IMR-90 (cell line): Measurements from ENCODE around the gene PXN. TPM values are rescaled to one million over a fixed set of nuclear protein-coding genes. Genes with fewer than 3 reads are reported as not detected.
A peak's percentile ranks its signal among the peaks of the same experiment; 100 is the strongest.

Experiments
- ATAC-seq: fragments of 200-7000 bp; cut with Tn5 transposase; 2 replicates; pipeline ENCODE4 v1.9.1; 2020; ENCODE audit warnings: low read depth, mild to moderate bottlenecking, moderate library complexity
- BruUV-seq: library from RNA; stranded (reverse); fragments of 400-500 nt; replicated peaks from 2 replicates; lab custom pipeline; 2021; lab: Mats Ljungman, UMichigan
- CTCF ChIA-PET: fragments of 300-600 bp; formaldehyde crosslinking; extraction: SDS; loops from one replicate; lab custom pipeline; 2021; ENCODE audit warnings: antibody characterized with exemption; lab: Yijun Ruan, JAX
- POLR2A ChIA-PET: fragments of 300-600 bp; sonication (Branson Sonifier 250); formaldehyde crosslinking; loops from one replicate; lab custom pipeline; 2022; ENCODE audit warnings: antibody characterized with exemption; ENCODE audit not compliant: unreplicated experiment; lab: Charles Lee
- DNase-seq: peaks from one replicate; pipeline ENCODE4 v3.0.0; 2013
- H2AFZ ChIP-seq: replicated peaks from 2 replicates; pipeline ENCODE3; 2013; ENCODE audit warnings: low read length, mild to moderate bottlenecking; ENCODE audit not compliant: poor library complexity
- H2AK5ac ChIP-seq: 2 replicates; pipeline ENCODE4 v1.6.1; 2013; ENCODE audit warnings: low read depth, low read length, inconsistent platforms
- H2AK9ac ChIP-seq: replicated peaks from 2 replicates; pipeline ENCODE3; 2013; ENCODE audit warnings: mild to moderate bottlenecking, low read depth, low read length, moderate library complexity; ENCODE audit not compliant: poor library complexity
- H2BK120ac ChIP-seq: 2 replicates; pipeline ENCODE4 v1.6.1; 2013; ENCODE audit warnings: low read depth, low read length, inconsistent platforms
- H2BK15ac ChIP-seq: 3 replicates; pipeline ENCODE4 v1.6.1; 2013; ENCODE audit warnings: low read depth, low read length, inconsistent platforms
- H2BK20ac ChIP-seq: 2 replicates; pipeline ENCODE4 v1.6.1; 2013; ENCODE audit warnings: low read depth, mild to moderate bottlenecking, inconsistent platforms, low read length, moderate library complexity
- H2BK5ac ChIP-seq: 2 replicates; pipeline ENCODE4 v1.6.1; 2013; ENCODE audit warnings: mild to moderate bottlenecking, low read depth, low read length, inconsistent platforms; ENCODE audit not compliant: poor library complexity, severe bottlenecking
- H3K14ac ChIP-seq: replicated peaks from 2 replicates; pipeline ENCODE4 v1.6.1; 2013; ENCODE audit warnings: low read depth, low read length, inconsistent platforms
- H3K18ac ChIP-seq: 2 replicates; pipeline ENCODE4 v1.6.1; 2013; ENCODE audit warnings: low read depth, low read length, control low read depth
- H3K23ac ChIP-seq: 2 replicates; pipeline ENCODE4 v1.6.1; 2013; ENCODE audit warnings: low read depth, low read length, inconsistent platforms
- H3K27ac ChIP-seq: 2 replicates; pipeline ENCODE4 v1.5.1; 2013; ENCODE audit warnings: mild to moderate bottlenecking, control low read depth, low read length; ENCODE audit not compliant: insufficient read depth
- H3K27me3 ChIP-seq: 2 replicates; pipeline ENCODE4 v1.6.1; 2013; ENCODE audit warnings: low read length; ENCODE audit not compliant: control insufficient read depth, insufficient read depth
- H3K36me3 ChIP-seq: 2 replicates; pipeline ENCODE4 v1.6.1; 2013; ENCODE audit warnings: low read length, mixed read lengths; ENCODE audit not compliant: control insufficient read depth, insufficient read depth
- H3K4ac ChIP-seq: 2 replicates; pipeline ENCODE4 v1.6.1; 2013; ENCODE audit warnings: low read depth, low read length, inconsistent platforms
- H3K4me1 ChIP-seq: 2 replicates; pipeline ENCODE4 v1.6.1; 2013; ENCODE audit warnings: low read length, mixed read lengths; ENCODE audit not compliant: control insufficient read depth, insufficient read depth
- H3K4me2 ChIP-seq: 2 replicates; pipeline ENCODE4 v1.6.1; 2013; ENCODE audit warnings: low read depth, mild to moderate bottlenecking, control low read depth, low read length, moderate library complexity
- H3K4me3 ChIP-seq: 2 replicates; pipeline ENCODE4 v1.5.1; 2013; ENCODE audit warnings: low read depth, mild to moderate bottlenecking, control low read depth, low read length, moderate library complexity; ENCODE audit not compliant: insufficient read depth
- H3K56ac ChIP-seq: 2 replicates; pipeline ENCODE4 v1.6.1; 2013; ENCODE audit warnings: low read length, inconsistent platforms; ENCODE audit not compliant: insufficient read depth; ENCODE audit errors: extremely low read depth
- H3K79me1 ChIP-seq, 2 experiments: 2 replicates each; pipeline ENCODE4 v1.6.1; 2013; ENCODE audit warnings: low read length in 2 of 2, inconsistent platforms in 1 of 2, low read depth in 1 of 2
- H3K9ac ChIP-seq: 2 replicates; pipeline ENCODE4 v1.6.1; 2013; ENCODE audit warnings: low read depth, low read length, control low read depth
- H3K9me1 ChIP-seq: 2 replicates; pipeline ENCODE4 v1.6.1; 2013; ENCODE audit warnings: low read length, inconsistent platforms; ENCODE audit not compliant: insufficient read depth
- H3K9me3 ChIP-seq: 2 replicates; pipeline ENCODE4 v1.6.1; 2013; ENCODE audit warnings: low read length; ENCODE audit not compliant: control insufficient read depth, insufficient read depth
- H4K20me1 ChIP-seq: 2 replicates; pipeline ENCODE4 v1.6.1; 2013; ENCODE audit warnings: low read length, inconsistent platforms; ENCODE audit not compliant: insufficient read depth
- H4K5ac ChIP-seq: 2 replicates; pipeline ENCODE4 v1.6.1; 2013; ENCODE audit warnings: mild to moderate bottlenecking, low read depth, low read length, control low read depth
- H4K8ac ChIP-seq, 2 experiments: 2 replicates each; pipeline ENCODE4 v1.6.1; 2013; ENCODE audit warnings: low read depth in 2 of 2, low read length in 2 of 2, control low read depth in 1 of 2, inconsistent platforms in 1 of 2
- H4K91ac ChIP-seq: 2 replicates; pipeline ENCODE4 v1.6.1; 2013; ENCODE audit warnings: low read depth, low read length, inconsistent platforms; ENCODE audit not compliant: insufficient read depth
- BHLHE40 ChIP-seq: fragments of 150-350 bp; IDR thresholded peaks from 2 replicates; pipeline ENCODE4 v1.6.1; 2016; ENCODE audit warnings: mild to moderate bottlenecking, low read depth, low read length
- CEBPB ChIP-seq: IDR thresholded peaks from 2 replicates; pipeline ENCODE4 v1.6.1; 2012; ENCODE audit warnings: low read depth, low read length, improper control_type of control experiment
- WGBS, 2 experiments: methylation state at CpG; one replicate each; pipeline versions ENCODE4 v1.1.5 to v1.1.7; 2013; ENCODE audit warnings: missing lambda C conversion rate in 2 of 2; ENCODE audit not compliant: insufficient read length in 1 of 2; ENCODE audit errors: extremely low coverage in 2 of 2; 5-methylcytosine and 5-hydroxymethylcytosine counted together
- dilution Hi-C: fragments of 300-500 bp; cut with HindIII; formaldehyde crosslinking; loops from one replicate; pipeline ENCODE4 v1.14.3; 2018; ENCODE audit warnings: low sequenced_read_pairs; ENCODE audit not compliant: unreplicated experiment
- in situ Hi-C: fragments of 300-500 bp; cut with MboI; formaldehyde crosslinking; loops from 3 replicates; pipeline ENCODE4 v1.14.3; 2019; ENCODE audit warnings: low sequenced_read_pairs, inconsistent platforms, mixed read lengths
- intact Hi-C: fragments of 100-400 bp; cut with micrococcal nuclease; formaldehyde crosslinking; loops from 2 replicates; pipeline ENCODE4 v1.10.0; 2022
- polyA plus RNA-seq, 3 experiments: library from polyadenylated mRNA; depleted of rRNA; stranded (reverse); fragments of >200 nt; gene quantifications; 2 replicates each; pipeline ENCODE4 v1.2.3, GENCODE V29; 2012; ENCODE audit warnings: low replicate concordance in 1 of 3
- total RNA-seq: library from RNA; depleted of rRNA; stranded (reverse); fragments of >200 nt; gene quantifications from 2 replicates; pipeline ENCODE4 v1.2.3, GENCODE V29; 2012

Gene PXN
- total and polyA plus RNA-seq, 2 of the 4 experiments (the other 2 are of a cell fraction): 46.6 to 134 TPM

DNA sequence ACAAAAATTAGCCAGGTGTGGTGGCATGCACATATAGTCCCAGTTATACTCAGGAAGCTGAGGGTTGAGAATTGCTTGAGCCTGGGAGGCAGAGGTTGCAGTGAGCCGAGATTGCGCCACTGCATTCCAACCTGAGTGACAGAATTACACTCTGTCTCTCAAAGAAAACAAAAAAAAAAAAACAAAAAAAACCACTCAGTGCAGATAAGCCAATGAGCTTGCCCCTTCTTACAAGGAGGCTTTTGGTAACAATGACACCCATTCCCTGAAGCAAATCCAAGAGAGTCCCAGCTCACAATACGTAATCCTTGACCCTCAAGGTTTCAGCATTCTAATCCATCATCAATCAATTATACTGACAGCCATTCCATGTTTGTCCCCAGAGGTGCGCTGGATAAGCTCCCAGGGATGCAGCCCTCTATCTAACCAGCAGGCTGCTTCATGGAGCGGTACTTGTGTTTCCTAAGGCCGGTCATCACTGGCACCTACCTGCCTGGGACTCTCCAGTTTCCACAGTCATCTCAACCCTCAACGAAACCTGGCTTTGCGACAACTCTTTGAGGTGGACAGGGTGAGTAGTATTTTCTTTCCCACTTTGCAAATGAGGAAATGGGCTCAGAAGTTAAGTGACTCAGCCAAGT lies 83.4 kb downstream of the PXN start:
- Histone ChIP-seq H3K23ac (no peak overlapping the region), H4K5ac (no peak overlapping the region), H2BK15ac (no peak overlapping the region), H3K14ac (no peak overlapping the region), H2AK9ac (peak overlapping the region; percentile 63), H4K91ac (no peak overlapping the region), H3K4me1 (peaks cover 8% of the 10 kb centered on the region), H2BK20ac (no peak overlapping the region), H3K27me3 (no peaks in the 10 kb centered on the region), H2AFZ (no peak overlapping the region), H2BK120ac (no peak overlapping the region), H3K79me1 (peaks cover 53 to 76% of the 10 kb centered on the region in 2 experiments), H3K18ac (no peak overlapping the region), H2AK5ac (no peak overlapping the region), H2BK5ac (peak overlapping the region; percentile 47), H3K4ac (no peak overlapping the region), H3K9me1 (peaks cover 22% of the 10 kb centered on the region), H3K4me3 (no peak overlapping the region), H3K4me2 (peak overlapping the region; percentile 7; the same call in 1 of the 2 replicates), H4K20me1 (peaks cover 56% of the 10 kb centered on the region), H3K36me3 (peaks cover 59% of the 10 kb centered on the region), H3K27ac (peak overlapping the region; percentile 32; the same call in 1 of the 2 replicates), H3K56ac (no peak overlapping the region), H3K9ac (no peak overlapping the region), H3K9me3 (no peaks in the 10 kb centered on the region), H4K8ac (no peak overlapping the region)
- peak; percentile 74 for DNase-seq
- CTCF ChIA-PET: interaction anchor here (0.6 to 0.8 kb wide), 2 partner anchors 25 to 242 kb away, joined by 3 read pairs; no protein-coding TSS in a partner anchor
- no TSS peak for BruUV-seq
- in situ Hi-C loops: loop anchor here (5.0 kb wide), 1 partner anchor 40 kb away; no protein-coding TSS in a partner anchor
- intact Hi-C loops: no loop called here
- WGBS, 2 experiments: no CpG with 5 or more reads among the region's 8 CpGs
- ATAC-seq: peak; percentile 58
- TF ChIP-seq CEBPB: peak; percentile 76
- TF ChIP-seq BHLHE40: no peak
- POLR2A ChIA-PET: interaction anchor here (0.6 kb wide), 2 partner anchors 11 to 109 kb away, joined by 5 to 6 read pairs; no protein-coding TSS in a partner anchor
- dilution Hi-C loops: no loop called here
